COLO668 (cell line): ENCODE measurements around the gene THAP6.
"Not testable (repeated sequence)": the region's sequence is repeated elsewhere in the genome, so short reads cannot be mapped to it uniquely, and the experiment has no call there.

Source experiments
- DNase-seq: peaks from one replicate; lab custom pipeline; 2025; ENCODE audit not compliant: unreplicated experiment; lab: John Stamatoyannopoulos, UW

The THAP6 gene, protein sequence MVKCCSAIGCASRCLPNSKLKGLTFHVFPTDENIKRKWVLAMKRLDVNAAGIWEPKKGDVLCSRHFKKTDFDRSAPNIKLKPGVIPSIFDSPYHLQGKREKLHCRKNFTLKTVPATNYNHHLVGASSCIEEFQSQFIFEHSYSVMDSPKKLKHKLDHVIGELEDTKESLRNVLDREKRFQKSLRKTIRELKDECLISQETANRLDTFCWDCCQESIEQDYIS

DNA sequence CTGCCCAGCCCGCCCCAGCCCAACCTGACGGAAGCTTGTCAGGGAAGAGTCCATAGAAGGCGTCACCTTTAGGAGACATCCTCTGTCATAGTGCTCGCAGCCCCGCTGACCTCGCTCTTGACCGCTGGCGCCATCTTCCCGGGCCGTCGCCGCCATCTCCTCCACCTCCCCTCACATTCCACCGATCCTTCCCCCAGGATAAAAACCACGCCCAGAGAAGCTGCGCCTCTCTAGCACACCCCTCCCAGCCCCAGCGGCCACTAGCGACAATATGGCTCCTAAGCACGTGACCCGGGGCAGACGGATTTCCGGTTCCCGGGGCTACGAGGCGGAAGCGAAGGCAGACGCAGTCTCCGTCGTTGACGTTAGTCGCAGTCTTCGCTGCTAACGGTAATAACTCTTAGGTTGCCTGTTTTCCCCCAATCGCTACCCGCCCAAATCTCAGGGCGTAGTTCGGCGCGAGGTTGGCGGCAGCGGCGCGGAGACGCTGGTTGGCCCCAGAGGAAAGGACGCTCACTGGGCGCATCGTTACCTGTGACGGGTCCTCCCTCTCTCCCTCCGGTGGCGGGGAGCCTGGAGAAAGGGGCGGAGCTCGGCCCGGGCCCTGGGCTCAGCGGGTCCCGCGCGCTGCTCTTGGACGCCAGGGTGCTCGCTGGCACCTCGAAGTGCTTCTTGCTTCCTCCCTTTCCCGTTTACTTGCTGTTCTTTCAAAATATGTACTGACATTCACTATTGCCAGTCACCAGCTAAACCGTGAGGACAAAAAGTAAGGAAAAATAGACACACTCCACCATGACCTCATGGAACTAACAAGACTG is at the start of gene THAP6, which contains the start of gene RCHY1:
Gene THAP6 (plus strand): TSS at position 343 of the 818 bp plus-strand sequence. CDS start 980 bp downstream, outside the sequence.
Gene RCHY1 (minus strand): TSS at position 273 of the 818 bp plus-strand sequence. CDS start 117 bp downstream, at position 156.
- peak; percentile 97 for DNase-seq

DNA sequence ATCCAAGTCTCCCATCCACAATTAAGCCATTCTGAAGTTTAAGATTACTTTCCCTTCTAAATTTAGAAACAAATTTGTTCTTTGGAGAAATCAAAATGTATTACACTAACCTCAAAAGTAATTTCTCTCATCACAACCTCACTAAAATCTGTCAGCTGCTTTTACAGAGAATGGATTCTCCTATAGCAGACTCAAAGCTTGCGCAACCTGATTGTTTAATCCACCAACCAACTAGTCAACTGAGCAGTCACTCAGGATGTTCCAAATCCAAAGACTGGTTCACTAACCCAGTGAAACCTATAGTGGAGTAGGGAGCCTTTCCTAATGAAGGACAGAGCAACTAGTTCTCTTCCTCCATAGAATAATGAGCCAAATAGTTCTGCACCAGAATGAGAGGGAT is 44.4 kb upstream of the THAP6 start:
- no peak for DNase-seq

DNA sequence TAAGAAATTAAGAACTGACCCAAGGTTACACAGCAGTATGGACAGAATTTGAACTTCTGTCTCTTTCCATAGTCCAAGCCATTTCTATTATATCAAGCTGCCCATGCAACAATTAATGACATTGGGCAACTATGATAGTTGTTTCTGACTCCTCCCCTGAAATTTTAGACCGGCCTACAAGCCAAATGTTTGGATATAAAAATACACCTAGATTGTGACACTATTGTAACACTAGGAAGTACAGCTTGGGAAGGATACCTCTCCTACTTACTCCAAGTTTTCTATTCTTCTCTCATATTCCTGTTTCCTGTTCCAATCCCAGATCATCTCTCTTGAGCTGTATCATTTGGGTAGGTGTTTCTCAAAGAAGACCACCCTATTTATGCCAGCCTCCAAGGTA is 43.5 kb upstream of the THAP6 start:
- no peak for DNase-seq

DNA sequence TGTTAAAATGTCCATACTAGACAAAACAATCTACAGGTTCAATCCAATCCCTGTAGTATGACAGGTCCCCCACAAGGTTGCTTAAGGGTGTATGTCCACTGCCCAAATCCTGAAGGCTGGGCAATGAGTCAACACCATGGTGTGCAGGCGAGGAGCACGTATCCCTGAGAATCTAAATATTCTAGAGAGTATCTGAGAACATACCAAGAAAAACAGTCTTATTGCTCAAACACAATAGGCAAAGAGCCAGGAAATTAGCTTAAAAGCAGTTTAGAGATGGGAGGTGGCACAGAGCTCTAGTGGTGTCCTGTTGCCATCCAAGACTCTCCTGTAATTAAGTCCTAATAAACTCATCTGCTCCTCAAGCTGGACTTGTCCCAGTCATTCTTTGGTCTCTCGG is 37.1 kb upstream of the THAP6 start:
- no peak for DNase-seq

DNA sequence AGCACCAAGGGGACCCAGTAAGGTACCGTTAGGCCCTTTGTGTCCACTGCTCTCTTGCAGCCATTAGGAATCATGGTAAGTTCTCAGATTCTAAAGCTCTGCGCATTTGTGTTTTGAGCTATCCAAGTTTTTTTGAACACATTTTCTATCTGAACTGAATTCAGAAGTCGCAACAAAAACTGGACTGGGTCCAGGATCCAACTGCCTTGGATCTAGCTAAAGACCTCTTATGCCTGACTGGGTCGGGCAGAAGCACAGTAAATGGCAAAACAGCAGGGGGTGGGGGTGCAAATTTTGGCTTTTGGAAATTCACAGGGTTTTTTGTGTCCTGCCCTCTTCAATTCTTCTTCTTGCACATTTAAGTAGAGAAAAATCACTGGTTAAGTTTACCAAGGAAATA is 30.1 kb upstream of the THAP6 start:
- no peak for DNase-seq

DNA sequence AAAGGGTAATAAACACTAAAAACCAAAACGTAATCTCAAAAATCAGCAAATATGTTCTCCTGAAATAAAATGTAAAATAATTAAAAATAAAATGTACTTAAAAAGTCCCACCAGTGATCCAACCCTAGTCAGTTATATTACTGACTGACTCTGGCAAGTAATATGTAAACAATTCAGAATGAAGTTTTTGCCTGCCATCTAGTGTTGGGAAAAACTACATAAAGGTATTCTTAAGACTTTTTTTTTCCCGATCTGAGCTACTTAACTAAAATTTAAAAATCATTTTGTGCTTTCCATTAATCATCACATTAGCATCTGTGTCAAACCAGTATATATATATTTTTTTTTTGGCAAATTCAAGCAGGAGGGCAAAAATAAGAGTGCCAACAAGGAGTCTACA is 24.1 kb upstream of the THAP6 start:
- no peak for DNase-seq

DNA sequence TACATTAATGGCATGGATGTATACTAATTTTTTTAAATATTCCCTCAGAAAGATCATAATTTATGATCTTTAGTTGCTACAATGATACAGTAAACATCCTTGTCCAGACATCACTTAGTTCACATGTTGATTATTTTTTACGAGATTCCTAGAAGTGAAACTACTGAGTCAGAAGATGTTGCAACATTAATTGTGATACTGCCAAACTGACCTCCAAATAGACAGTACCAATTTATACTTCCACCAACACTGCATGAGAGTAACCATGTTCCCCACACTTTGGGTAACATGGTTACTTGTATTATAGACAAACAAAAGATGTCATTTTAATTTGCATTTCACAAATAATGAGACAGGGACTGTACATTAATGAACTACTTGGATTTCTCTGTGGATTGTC is 19.7 kb upstream of the THAP6 start:
- DNase-seq = no peak

DNA sequence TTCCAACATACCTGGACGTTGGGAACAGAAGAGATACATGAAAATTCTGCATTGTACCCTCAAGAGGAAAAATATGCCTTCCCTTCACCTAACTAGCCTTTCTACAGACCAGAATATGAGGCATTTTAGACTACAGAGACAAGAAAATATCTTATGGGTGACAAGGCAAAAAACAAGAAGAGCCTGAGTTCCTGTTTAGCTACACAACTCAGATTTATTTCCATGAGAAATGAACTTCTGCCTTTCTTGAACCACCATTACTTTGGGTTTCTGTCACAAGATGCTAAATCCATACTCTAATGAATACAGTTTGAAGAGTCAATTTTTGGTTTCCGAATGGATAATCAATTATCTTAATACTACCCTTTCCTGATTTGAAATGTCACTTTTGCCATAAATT is 18.8 kb upstream of the THAP6 start:
- no peak for DNase-seq

DNA sequence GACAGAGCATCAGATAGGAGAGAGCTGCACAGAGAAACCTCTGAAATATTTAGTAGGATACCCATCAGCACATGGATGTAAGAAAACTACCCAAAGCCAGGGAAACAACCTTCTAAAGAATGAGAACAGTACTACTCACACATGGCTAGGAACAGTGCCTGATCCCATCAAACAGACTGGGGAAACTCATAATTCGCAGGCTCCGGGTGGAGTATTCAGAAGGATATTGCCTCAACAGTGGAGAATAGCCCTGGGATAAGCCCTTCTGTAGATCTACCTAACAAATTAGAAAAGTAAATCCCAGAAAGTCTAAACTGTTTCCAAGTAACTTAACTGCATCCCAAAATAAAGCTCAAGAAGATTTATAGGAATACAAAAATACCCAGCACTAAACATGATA is 17.9 kb upstream of the THAP6 start:
- DNase-seq = no peak

DNA sequence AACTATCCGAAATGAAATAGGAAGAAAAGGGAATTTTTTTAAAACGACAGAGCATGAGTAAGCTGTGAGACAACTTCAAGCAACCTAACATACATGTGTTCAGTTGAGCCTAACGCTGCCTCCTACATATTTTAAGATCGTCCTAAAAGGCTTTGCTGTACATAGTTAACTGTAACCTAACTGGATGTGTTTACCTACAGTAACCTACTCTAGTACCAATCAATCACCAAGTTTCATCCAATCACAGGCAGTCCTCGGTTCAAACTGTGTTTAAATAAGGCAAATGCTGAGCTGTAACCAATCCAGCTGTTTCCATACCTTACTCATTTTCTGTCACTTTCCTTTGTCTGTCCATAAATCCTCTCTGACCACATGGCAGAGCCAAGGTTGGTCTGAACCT is 17.1 kb upstream of the THAP6 start:
- no peak for DNase-seq

DNA sequence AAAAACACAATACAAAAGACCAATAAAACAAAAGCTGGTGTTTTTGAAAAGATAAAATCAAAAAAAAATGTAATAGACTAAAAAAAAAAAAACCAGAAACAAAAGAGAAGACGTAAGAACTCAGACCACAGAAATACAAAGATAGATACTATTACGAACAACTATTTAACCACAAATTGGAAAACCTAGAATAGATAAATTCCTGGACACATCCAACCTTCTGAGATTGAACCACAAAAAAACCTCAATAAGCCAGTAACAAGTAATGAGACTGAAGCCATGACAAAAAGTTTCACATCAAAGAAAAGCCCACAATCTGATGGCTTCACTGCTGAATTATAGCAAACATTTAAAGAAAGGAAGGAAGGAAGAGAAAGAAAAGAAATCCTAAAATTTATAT is 16.2 kb upstream of the THAP6 start:
- no peak for DNase-seq

DNA sequence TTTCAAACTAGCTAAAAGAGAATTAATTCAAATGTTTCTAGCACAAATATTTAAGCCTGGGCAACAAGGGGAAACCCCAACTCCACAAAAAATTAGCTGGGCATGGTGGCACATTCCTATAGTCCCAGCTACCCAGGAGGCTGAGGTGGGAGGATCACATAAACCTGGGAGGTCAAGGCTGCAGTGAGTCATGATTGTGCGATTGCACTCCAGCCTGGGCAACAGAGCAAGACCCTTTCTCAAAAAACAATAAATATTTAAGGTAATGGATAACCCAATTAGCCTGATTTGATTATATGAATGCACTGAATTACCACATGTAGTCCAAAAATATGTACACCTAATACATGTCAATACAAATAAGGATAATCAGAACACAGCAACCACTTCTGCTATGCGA is 14.4 kb upstream of the THAP6 start:
- DNase-seq = no peak

DNA sequence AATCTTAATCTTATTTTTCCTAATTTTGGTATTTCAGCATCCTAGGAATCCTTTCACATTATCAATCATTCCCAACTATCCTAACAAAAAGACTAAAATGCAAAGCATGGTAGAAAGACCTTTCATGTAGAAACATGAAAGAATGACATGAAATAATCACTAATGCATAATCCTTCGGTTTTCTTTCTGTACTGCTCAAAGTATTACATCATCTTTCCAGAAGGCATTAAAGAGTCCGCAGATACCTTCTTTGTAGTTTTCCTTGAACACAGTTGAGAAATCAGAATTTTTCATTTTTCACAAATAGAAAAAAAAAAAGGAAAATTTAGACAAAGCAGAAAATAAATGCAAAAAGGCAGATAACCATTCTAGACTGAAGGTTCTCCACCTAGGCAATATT is 11.6 kb upstream of the THAP6 start:
- DNase-seq = no peak

DNA sequence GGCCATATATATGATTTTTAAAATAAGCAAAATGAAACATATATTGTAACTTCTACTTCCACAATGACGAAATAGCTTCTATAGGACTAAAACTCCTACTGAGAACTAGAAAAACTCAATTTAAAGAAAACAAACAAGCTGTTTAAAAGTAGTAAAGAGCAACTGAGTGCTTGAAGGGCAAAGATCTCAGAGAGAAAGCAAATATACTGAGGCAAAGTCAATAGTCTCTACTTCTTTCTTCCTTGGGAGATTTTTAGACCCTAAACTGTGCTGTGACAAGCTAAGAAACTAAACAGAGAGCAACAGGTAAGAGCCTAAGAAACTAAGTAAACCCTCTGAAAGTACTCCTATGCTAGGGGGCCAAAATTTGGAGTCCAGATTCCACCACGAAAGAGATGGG is 8.6 kb upstream of the THAP6 start:
- no peak for DNase-seq

DNA sequence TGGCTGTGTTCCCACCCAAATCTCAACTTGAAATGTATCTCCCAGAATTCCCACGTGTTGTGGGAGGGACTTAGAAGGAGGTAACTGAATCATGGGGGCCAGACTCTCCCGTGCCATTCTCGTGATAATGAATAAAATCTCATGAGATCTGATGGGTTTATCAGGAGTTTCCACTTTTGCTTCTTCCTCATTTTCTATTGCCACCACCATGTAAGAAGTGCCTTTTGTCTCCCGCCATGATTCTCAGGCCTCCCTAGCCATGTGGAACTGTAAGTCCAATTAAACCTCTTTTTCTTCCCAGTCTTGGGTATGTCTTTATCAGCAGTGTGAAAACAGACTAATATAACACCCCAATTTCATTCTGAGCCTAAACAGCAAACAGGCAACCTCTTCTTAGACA is 4.7 kb upstream of the THAP6 start:
- not testable (repeated sequence) for DNase-seq

DNA sequence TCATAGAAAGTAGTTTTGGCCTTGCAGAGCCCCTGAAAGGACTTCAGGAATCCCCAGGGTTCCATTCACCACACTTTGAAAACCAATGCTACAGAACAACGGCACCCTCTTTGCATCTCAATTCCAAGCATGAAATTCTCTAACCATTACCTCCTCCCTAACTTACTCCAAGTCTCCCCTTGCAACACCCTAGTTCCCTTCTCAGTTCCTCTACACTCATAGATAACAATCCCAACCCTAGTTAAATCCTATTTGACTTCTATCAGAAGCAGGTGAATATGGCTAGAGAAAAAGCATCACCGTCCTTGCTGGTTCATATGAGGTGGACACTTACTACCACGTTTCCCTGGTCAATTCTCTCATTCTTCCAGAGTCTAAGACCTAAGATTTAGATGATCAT is 2.4 kb upstream of the THAP6 start:
- DNase-seq = no peak

DNA sequence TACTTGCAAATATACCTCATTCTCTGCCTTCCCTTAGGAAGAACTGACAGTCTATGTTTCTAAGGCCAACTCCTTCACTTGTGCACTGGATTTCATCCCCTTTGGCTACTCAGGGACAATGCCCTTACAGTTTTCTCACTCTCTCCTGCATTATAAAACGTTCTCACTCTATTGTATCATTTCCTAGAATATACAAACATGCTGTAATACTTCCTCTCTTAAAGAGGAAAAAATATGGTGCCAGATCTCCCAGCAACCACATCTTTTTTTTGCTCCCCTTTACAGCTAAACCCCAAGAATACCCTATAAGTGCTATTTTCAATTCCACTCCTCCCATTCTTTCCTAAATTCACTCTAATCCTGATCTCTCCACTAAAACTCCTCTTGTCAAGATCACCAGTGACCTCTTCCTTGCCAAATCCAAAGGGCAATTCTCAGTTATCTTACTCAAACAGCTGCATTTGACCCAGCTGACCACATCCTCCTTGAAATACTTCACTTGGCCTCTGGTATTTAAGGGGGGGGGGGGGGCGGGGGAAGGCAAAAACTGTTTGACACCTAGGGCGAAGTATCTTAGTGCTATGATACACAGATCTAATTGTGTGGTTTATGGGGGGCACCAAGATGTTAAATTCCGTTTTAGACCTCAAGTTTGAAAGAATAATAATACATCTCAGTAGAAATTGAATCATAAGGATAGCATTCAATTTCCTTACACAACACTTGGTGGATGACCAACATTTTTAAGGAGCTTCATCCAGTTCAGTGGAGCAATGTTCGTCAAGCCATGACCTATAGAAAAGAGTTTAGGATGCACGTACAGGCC is 1.7 kb upstream of the THAP6 start:
- no peak for DNase-seq

DNA sequence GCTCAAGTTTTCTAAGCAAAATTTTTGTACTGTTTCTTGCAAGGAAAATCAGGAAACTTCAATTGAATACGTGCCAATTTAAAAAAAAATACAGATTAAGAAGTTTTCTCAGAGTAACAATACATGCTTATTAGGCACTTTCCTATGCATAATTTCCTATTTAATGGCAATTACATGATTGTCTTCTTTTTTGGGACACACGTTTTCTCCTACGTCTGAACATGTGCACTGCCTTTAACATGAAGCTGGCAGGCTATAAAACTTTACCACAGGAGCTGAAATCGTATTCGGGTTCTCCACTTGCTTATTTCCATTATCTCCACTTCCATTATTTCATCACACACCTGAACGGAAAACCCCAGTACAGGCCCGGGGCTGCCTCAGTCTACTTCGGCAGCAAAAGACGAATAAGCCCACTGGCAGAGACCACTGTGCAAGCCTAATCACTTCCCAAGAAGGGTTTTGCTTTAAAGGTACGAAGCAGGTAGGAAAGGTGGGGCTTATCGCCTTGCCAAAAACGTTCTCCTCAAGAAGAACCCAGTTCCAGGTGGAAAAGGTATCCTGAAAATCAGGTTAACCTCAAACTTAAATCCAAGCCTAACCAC is 645 bp upstream of the THAP6 start:
- DNase-seq = no peak

DNA sequence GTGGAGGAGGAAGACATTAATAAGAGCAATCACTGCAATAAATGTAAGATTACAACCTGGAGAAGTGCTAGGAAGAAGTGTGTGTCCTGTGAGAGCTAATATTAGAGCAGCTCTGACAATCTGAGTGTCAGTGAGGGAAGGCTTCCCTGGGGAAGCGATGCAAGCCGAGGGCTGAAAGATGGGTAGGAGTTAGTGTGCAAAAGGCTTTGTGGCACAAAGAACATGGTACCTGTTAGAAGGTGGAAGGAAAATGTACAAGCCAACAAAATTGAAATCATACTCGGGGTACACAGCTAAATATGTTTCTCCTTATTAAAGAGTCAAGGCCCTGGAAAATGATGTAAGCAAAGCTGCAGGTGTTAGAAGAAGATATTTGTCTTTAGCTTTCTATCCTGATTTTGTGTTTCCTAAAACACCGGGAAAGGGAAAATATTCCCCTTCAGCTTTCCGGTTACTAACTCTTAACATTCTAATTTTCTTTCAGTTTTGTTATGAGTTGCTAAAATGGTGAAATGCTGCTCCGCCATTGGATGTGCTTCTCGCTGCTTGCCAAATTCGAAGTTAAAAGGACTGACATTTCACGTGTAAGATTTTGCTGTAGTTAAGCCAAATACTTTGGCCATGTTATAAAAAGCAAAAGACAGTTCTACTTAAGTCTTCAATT is 808 bp downstream of the THAP6 start:
- DNase-seq = peak; percentile 14

DNA sequence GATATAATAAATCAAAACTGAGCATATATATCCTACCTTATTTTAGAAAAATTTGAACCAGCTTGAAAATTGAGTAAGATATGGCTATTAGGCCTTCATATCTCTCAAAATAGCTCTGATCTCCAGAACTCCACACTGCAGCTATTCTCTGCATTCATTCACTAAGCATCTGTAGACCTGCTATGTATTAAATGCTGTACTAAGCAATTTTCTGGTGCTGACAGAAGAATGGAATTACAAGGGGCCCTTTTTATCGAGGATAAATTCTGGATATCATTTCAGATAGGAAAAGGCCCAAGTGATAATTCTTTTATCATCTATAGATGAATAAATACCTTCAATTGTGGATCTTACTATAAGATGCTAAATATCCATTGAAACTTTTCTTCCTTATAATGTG is 1.9 kb downstream of the THAP6 start:
- no peak for DNase-seq

DNA sequence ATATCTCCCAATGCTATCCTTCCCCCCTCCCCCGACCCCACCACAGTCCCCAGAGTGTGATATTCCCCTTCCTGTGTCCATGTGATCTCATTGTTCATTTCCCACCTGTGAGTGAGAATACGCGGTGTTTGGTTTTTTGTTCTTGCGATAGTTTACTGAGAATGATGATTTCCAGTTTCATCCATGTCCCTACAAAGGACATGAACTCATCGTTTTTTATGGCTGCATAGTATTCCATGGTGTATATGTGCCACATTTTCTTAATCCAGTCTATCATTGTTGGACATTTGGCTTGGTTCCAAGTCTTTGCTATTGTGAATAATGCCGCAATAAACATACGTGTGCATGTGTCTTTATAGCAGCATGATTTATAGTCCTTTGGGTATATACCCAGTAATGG is 5.2 kb downstream of the THAP6 start:
- not testable (repeated sequence) for DNase-seq
